NCI-H526 (cell line): ENCODE data around the gene NPPB.

ENCODE experiments used
- DNase-seq, 2 experiments: peaks; one replicate each; lab custom pipeline; 2025; lab: John Stamatoyannopoulos, UW

The NPPB gene

GRCh38 chr1:11833497-11833896 is 25.2 kb downstream of the NPPB start:
- no peak for DNase-seq

DNA sequence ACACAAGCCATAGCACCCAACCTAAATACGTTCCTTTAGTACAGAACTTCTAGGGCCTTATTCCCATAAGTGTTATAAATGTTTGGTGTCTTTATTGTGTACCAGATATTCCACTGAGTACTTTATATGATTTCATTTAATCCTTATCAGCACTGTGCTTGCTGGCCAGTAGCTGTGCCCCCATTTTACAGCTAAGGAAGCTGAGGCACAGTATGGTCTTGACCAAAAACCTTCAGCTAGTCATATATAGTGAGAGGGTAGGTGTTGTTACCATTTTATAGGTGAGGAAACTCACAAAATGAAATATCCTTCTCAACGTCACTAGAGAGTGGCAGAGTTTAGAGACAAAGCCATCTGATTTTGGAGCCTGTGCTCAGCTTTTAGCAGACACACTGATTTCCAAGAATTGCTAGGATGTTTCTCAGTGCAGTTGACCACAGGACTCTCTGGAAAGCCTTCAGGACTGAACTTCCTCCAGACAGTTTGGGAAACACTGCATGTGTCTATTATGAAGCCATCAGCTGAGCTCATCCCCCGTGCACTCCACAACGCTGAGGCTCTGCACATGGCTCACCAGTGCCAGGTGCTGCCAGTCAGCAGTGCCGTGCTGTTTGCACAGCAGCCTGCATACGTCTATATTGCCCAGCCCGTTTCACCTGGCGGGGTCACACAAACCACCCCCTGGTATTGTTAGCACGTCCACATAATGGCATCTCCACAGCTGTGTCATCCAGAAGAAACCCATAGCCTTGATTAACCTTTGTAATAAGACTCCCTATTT is 26.6 kb downstream of the NPPB start:
- DNase-seq: peak; percentile 19 to 58

GRCh38 chr1:11828511-11828910 is 30.2 kb downstream of the NPPB start:
- DNase-seq: no peak

DNA sequence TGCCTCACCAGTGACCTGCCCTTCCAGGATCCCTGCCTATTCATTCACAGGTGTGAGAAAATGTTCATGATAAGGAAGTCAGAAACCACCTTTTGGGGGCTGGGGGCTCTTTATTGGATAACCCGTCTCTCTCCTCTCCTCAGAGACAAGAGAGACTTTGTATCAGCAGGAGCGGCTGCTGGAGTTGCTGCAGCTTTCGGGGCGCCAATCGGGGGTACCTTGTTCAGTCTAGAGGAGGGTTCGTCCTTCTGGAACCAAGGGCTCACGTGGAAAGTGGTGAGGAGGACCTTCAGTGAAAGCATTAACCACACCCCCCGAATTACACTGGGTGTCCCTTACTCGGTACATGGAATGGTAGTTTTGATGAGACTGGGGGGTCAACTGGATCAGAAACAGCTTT is 31.8 kb downstream of the NPPB start:
- DNase-seq: no peak

- DNase-seq: no peak
Measured at GRCh38 chr1:11825131-11825530, 33.6 kb downstream of the NPPB start.

GRCh38 chr1:11823366-11824137 is 35.2 kb downstream of the NPPB start:
- no peak for DNase-seq

- DNase-seq: no peak
Measured at GRCh38 chr1:11822091-11822490, 36.7 kb downstream of the NPPB start.

GRCh38 chr1:11817192-11817591 is 41.6 kb downstream of the NPPB start:
- DNase-seq: no peak

DNA sequence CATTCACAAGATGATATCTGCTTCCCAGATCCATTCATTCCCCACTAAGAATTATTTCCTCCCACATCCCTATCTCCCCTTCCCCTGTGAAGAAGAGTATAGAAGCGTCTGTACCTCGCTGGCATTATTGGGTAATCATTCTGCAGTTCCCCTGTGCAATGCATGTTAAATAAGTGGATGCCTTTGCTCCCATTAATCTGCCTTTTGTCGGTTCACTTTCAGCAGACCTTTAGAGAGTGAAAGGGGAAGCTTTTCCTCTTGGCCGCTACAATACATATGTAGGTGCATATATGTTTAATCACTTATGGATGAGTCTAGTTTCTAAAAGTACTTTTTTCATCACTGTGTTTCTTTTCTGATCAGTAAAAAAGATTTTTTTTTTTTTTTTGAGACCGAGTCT is 45.7 kb downstream of the NPPB start:
- DNase-seq: no peak
